SK-N-MC (cell line): Measurements from ENCODE around the gene PLA1A.
"Not testable (repeated sequence)": the region's sequence is repeated elsewhere in the genome, so short reads cannot be mapped to it uniquely, and the experiment has no call there.

ENCODE experiments used
- EZH2 ChIP-seq: fragments of 200-600 bp; sonication (generic); IDR thresholded peaks from one replicate; pipeline ENCODE4 v1.6.1; 2017; ENCODE audit warnings: antibody characterized with exemption
- FOXP2 ChIP-seq: optimal IDR thresholded peaks from 2 replicates; pipeline ENCODE3; 2011; ENCODE audit warnings: mild to moderate bottlenecking, moderate library complexity; ENCODE audit not compliant: insufficient read depth; ENCODE audit errors: extremely low read length, control extremely low read depth
- POLR2AphosphoS5 ChIP-seq: IDR thresholded peaks from 2 replicates; pipeline ENCODE4 v1.6.1; 2012; ENCODE audit warnings: mild to moderate bottlenecking, low read depth, low read length, borderline replicate concordance

- TF ChIP-seq EZH2, POLR2AphosphoS5, FOXP2: not testable (repeated sequence)
These were observed 2.8 kb upstream of the PLA1A start for GRCh38 chr3:119594929-119595328.
